HG03469 (cell line): ENCODE measurements around the gene ELF4.

Source experiments
- ATAC-seq: cut with Tn5 transposase; IDR thresholded peaks from one replicate; pipeline ENCODE4 v1.9.1; 2021; ENCODE audit warnings: mild to moderate bottlenecking, moderate library complexity, moderate number of reproducible peaks; ENCODE audit not compliant: unreplicated experiment

The ELF4 gene

GRCh38 chrX:130110379-130111219 lies at the start of gene ELF4:
ELF4 (minus strand) TSS chrX:130110497; CDS start chrX:130081330, 29,167 bp downstream.
- no peak for ATAC-seq

GRCh38 chrX:130159776-130160175 lies 49.5 kb upstream of the ELF4 start:
- no peak for ATAC-seq

GRCh38 chrX:130158311-130158710 lies 48.0 kb upstream of the ELF4 start:
- ATAC-seq, result no peak

- no peak for ATAC-seq
Measured at GRCh38 chrX:130155564-130155963, 45.3 kb upstream of the ELF4 start.

- ATAC-seq, result no peak
Measured at GRCh38 chrX:130147631-130148030, 37.3 kb upstream of the ELF4 start.

- no peak for ATAC-seq
Measured at GRCh38 chrX:130145123-130145522, 34.8 kb upstream of the ELF4 start.

- ATAC-seq, result no peak
Measured at GRCh38 chrX:130144509-130144908, 34.2 kb upstream of the ELF4 start.

GRCh38 chrX:130139474-130140201 lies 29.3 kb upstream of the ELF4 start:
- ATAC-seq, result no peak

GRCh38 chrX:130136961-130137360 lies 26.7 kb upstream of the ELF4 start:
- no peak for ATAC-seq

GRCh38 chrX:130136496-130136895 lies 26.2 kb upstream of the ELF4 start:
- ATAC-seq, result no peak

GRCh38 chrX:130130990-130131389 lies 20.7 kb upstream of the ELF4 start:
- no peak for ATAC-seq

GRCh38 chrX:130125091-130125874 lies 15.0 kb upstream of the ELF4 start:
- ATAC-seq, result no peak

- ATAC-seq, result no peak
Measured at GRCh38 chrX:130124577-130124976, 14.3 kb upstream of the ELF4 start.

GRCh38 chrX:130121505-130121800 lies 11.2 kb upstream of the ELF4 start:
- no peak for ATAC-seq

- no peak for ATAC-seq
Measured at GRCh38 chrX:130120746-130121504, 10.6 kb upstream of the ELF4 start.

- ATAC-seq, result no peak
Measured at GRCh38 chrX:130120321-130120731, 10.0 kb upstream of the ELF4 start.

GRCh38 chrX:130119312-130119898 lies 9.1 kb upstream of the ELF4 start:
- ATAC-seq, result no peak

- no peak for ATAC-seq
Measured at GRCh38 chrX:130118441-130119311, 8.4 kb upstream of the ELF4 start.

- ATAC-seq, result no peak
Measured at GRCh38 chrX:130117166-130117565, 6.9 kb upstream of the ELF4 start.
